ENCODE measurements around the gene SIGLEC10.
A peak's percentile ranks its signal among the peaks of the same experiment; 100 is the strongest.

The SIGLEC10 gene

GRCh38 chr19:51430221-51430620 is 12.8 kb upstream of the SIGLEC10 start:
- no peak overlapping the region for H2AFZ ChIP-seq (ENCODE audit: low read length)
- H3K4me3 ChIP-seq (ENCODE audit: low read depth, low read length, poor library complexity, severe bottlenecking), result no peak overlapping the region
- H3K4me2 ChIP-seq (ENCODE audit: low read length), result no peak overlapping the region

GRCh38 chr19:51427201-51427600 is 9.8 kb upstream of the SIGLEC10 start:
- Histone ChIP-seq H3K4me3 (ENCODE audit: low read depth, low read length, poor library complexity, severe bottlenecking) (no peak overlapping the region), H3K4me2 (ENCODE audit: low read length) (no peak overlapping the region), H4K20me1 (ENCODE audit: insufficient read depth, low read length) (no peaks in the 10 kb centered on the region), H3K79me2 (ENCODE audit: insufficient read depth, low read length) (no peaks in the 10 kb centered on the region), H3K27me3 (ENCODE audit: insufficient read depth, low read length) (peaks cover 13% of the 10 kb centered on the region; the same call in 1 of the 2 replicates), H3K4me1 (ENCODE audit: insufficient read depth, low read length, severe bottlenecking) (no peaks in the 10 kb centered on the region), H3K36me3 (ENCODE audit: insufficient read depth, low read length) (no peaks in the 10 kb centered on the region), H3K27ac (ENCODE audit: low read depth, low read length, poor library complexity, severe bottlenecking) (no peak overlapping the region), H3K9me3 (ENCODE audit: low read length) (no peaks in the 10 kb centered on the region), H2AFZ (ENCODE audit: low read length) (no peak overlapping the region), H3K9ac (ENCODE audit: low read length) (no peak overlapping the region), H3F3A (ENCODE audit: insufficient read depth, low read length) (no peaks in the 10 kb centered on the region), H3K9me2 (ENCODE audit: low read depth, low read length) (no peaks in the 10 kb centered on the region)
- TF ChIP-seq CTCF (IDR thresholded peaks at IDR 0.05; ENCODE audit: low read length) (no peak), EZH2 (IDR thresholded peaks at IDR 0.05; ENCODE audit: borderline replicate concordance, low read length) (no peak)

More at GRCh38 chr19:51430221-51430620, 12.8 kb upstream of the SIGLEC10 start:
- no peak for TF ChIP-seq CTCF (IDR thresholded peaks at IDR 0.05; ENCODE audit: low read length)
- TF ChIP-seq EZH2 (IDR thresholded peaks at IDR 0.05; ENCODE audit: borderline replicate concordance, low read length), result no peak
- Histone ChIP-seq H3K4me1 (ENCODE audit: insufficient read depth, low read length, severe bottlenecking) (no peaks in the 10 kb centered on the region), H3K27me3 (ENCODE audit: insufficient read depth, low read length) (peaks cover 19% of the 10 kb centered on the region; the same call in 1 of the 2 replicates), H3F3A (ENCODE audit: insufficient read depth, low read length) (no peaks in the 10 kb centered on the region), H4K20me1 (ENCODE audit: insufficient read depth, low read length) (no peaks in the 10 kb centered on the region), H3K27ac (ENCODE audit: low read depth, low read length, poor library complexity, severe bottlenecking) (no peak overlapping the region), H3K79me2 (ENCODE audit: insufficient read depth, low read length) (no peaks in the 10 kb centered on the region), H3K36me3 (ENCODE audit: insufficient read depth, low read length) (no peaks in the 10 kb centered on the region), H3K9me3 (ENCODE audit: low read length) (no peaks in the 10 kb centered on the region), H3K9ac (ENCODE audit: low read length) (no peak overlapping the region), H3K9me2 (ENCODE audit: low read depth, low read length) (no peaks in the 10 kb centered on the region)

GRCh38 chr19:51422053-51422448 is 4.6 kb upstream of the SIGLEC10 start:
- no peaks in the 10 kb centered on the region for H3F3A ChIP-seq (ENCODE audit: insufficient read depth, low read length)
- no peaks in the 10 kb centered on the region for H3K27me3 ChIP-seq (ENCODE audit: insufficient read depth, low read length)
- no peaks in the 10 kb centered on the region for H3K79me2 ChIP-seq (ENCODE audit: insufficient read depth, low read length)
- TF ChIP-seq EZH2 (IDR thresholded peaks at IDR 0.05; ENCODE audit: borderline replicate concordance, low read length) (no peak), CTCF (IDR thresholded peaks at IDR 0.05; ENCODE audit: low read length) (peak; percentile 92)
- no peak overlapping the region for H2AFZ ChIP-seq (ENCODE audit: low read length)
- no peaks in the 10 kb centered on the region for H3K9me3 ChIP-seq (ENCODE audit: low read length)
- H3K4me3 ChIP-seq (ENCODE audit: low read depth, low read length, poor library complexity, severe bottlenecking), result no peak overlapping the region
- H3K27ac ChIP-seq (ENCODE audit: low read depth, low read length, poor library complexity, severe bottlenecking), result no peak overlapping the region
- H3K9me2 ChIP-seq (ENCODE audit: low read depth, low read length), result no peaks in the 10 kb centered on the region
- H3K9ac ChIP-seq (ENCODE audit: low read length), result no peak overlapping the region
- no peaks in the 10 kb centered on the region for H3K36me3 ChIP-seq (ENCODE audit: insufficient read depth, low read length)
- H3K4me2 ChIP-seq (ENCODE audit: low read length), result no peak overlapping the region
- H4K20me1 ChIP-seq (ENCODE audit: insufficient read depth, low read length), result no peaks in the 10 kb centered on the region
- peaks cover 10% of the 10 kb centered on the region for H3K4me1 ChIP-seq (ENCODE audit: insufficient read depth, low read length, severe bottlenecking)
